ENCODE data around the gene ADAMTS12. TPM values are rescaled to one million over a fixed set of nuclear protein-coding genes. Genes with fewer than 3 reads are reported as not detected.
A peak's percentile ranks its signal among the peaks of the same experiment; 100 is the strongest.

Gene ADAMTS12
- total RNA-seq, 1 donor = 6.9 TPM

DNA sequence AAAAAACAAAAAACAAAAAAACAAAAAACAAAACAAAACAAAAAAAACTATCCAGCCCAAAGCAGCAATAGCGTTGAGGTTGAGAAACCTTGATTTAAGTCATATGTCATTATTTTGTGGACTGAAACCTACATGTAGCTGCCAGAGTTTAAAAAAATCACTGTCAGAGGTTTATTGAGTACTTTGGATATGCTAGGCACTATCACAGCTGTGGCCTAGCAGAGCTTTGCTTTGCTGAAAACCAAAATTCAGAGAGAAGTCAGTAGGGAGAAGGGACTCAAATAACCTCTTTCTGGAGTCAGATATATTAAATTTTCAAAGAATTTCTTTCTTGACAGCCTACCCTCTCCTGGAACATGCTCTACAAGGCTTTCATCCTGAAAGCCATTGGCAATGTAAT, 299.5 kb downstream of the ADAMTS12 start:
- H3K36me3 ChIP-seq (ENCODE audit: insufficient read depth, low read length) = peaks cover 3% of the 10 kb centered on the region
- H2AFZ ChIP-seq (ENCODE audit: low read length) = no peak overlapping the region
- H3K4me1 ChIP-seq (ENCODE audit: insufficient read depth, low read length) = no peaks in the 10 kb centered on the region
- H3K79me2 ChIP-seq (ENCODE audit: insufficient read depth, low read length) = no peaks in the 10 kb centered on the region
- no peaks in the 10 kb centered on the region for H3K9me3 ChIP-seq (ENCODE audit: low read depth, low read length)
- TF ChIP-seq CTCF (IDR thresholded peaks at IDR 0.05; ENCODE audit: extremely low read depth, low read depth, low read length) = no peak
- H3K27ac ChIP-seq (ENCODE audit: low read depth, low read length) = no peak overlapping the region
- H3K4me2 ChIP-seq (ENCODE audit: insufficient read depth, low read length) = no peak overlapping the region
- no peak for DNase-seq (ENCODE audit: insufficient read length, low spot score, missing footprints)
- no peak overlapping the region for H3K4me3 ChIP-seq (ENCODE audit: insufficient read depth, low read length)
- no peaks in the 10 kb centered on the region for H4K20me1 ChIP-seq (ENCODE audit: insufficient read depth, low read length)
- H3K27me3 ChIP-seq (ENCODE audit: insufficient read depth, low read length) = no peaks in the 10 kb centered on the region

DNA sequence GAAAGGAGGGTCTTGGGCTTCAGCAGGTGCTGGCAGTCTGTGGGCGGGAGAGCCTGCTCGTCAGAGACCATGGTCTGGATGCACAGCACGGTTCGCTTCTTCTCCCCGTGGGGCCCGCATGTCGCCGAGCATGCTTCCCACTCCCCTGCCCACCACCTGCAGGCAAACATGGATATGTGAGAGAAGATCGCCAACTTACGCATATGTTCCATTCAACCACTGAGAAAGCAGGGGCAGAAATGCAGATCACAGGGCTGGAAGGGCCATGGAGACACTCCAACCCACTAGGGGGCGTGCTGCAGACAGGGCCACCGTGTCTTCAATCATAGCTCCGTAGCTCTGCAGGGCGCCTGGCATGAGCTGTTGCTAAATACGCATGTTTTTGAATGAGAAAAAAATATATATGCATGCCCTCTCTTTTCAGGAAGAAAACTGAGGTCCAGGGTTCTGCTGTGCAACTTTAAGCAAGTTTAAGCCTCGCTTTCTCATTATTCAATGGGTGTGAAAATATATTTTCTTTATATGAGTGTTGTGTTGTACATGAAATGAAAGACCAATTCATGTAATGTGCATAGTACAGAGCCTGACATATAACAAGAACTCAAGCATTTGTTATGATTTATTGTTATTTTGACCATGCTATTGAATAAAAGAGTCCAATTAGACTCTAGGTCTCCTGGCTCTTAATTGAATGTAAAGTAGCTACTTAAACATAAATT, 303.0 kb downstream of the ADAMTS12 start:
- H2AFZ ChIP-seq (ENCODE audit: low read length) = no peak overlapping the region
- H3K36me3 ChIP-seq (ENCODE audit: insufficient read depth, low read length) = peaks cover 19% of the 10 kb centered on the region
- DNase-seq (ENCODE audit: insufficient read length, low spot score, missing footprints) = no peak
- no peaks in the 10 kb centered on the region for H3K9me3 ChIP-seq (ENCODE audit: low read depth, low read length)
- no peaks in the 10 kb centered on the region for H3K27me3 ChIP-seq (ENCODE audit: insufficient read depth, low read length)
- H3K27ac ChIP-seq (ENCODE audit: low read depth, low read length) = no peak overlapping the region
- H3K4me2 ChIP-seq (ENCODE audit: insufficient read depth, low read length) = no peak overlapping the region
- TF ChIP-seq CTCF (IDR thresholded peaks at IDR 0.05; ENCODE audit: extremely low read depth, low read depth, low read length) = peak; percentile 50
- no peaks in the 10 kb centered on the region for H4K20me1 ChIP-seq (ENCODE audit: insufficient read depth, low read length)
- no peak overlapping the region for H3K4me3 ChIP-seq (ENCODE audit: insufficient read depth, low read length)
- H3K4me1 ChIP-seq (ENCODE audit: insufficient read depth, low read length) = no peaks in the 10 kb centered on the region
- H3K79me2 ChIP-seq (ENCODE audit: insufficient read depth, low read length) = no peaks in the 10 kb centered on the region

- no peaks in the 10 kb centered on the region for H3K27me3 ChIP-seq (ENCODE audit: insufficient read depth, low read length)
- no peak overlapping the region for H2AFZ ChIP-seq (ENCODE audit: low read length)
- DNase-seq (ENCODE audit: insufficient read length, low spot score, missing footprints) = no peak
- no peak overlapping the region for H3K4me3 ChIP-seq (ENCODE audit: insufficient read depth, low read length)
- H3K4me2 ChIP-seq (ENCODE audit: insufficient read depth, low read length) = no peak overlapping the region
- no peak overlapping the region for H3K27ac ChIP-seq (ENCODE audit: low read depth, low read length)
- no peak for TF ChIP-seq CTCF (IDR thresholded peaks at IDR 0.05; ENCODE audit: extremely low read depth, low read depth, low read length)
- no peaks in the 10 kb centered on the region for H4K20me1 ChIP-seq (ENCODE audit: insufficient read depth, low read length)
- no peaks in the 10 kb centered on the region for H3K4me1 ChIP-seq (ENCODE audit: insufficient read depth, low read length)
- H3K79me2 ChIP-seq (ENCODE audit: insufficient read depth, low read length) = no peaks in the 10 kb centered on the region
- H3K9me3 ChIP-seq (ENCODE audit: low read depth, low read length) = no peaks in the 10 kb centered on the region
- peaks cover 18% of the 10 kb centered on the region for H3K36me3 ChIP-seq (ENCODE audit: insufficient read depth, low read length)
Measured at GRCh38 chr5:33583332-33583731, 308.5 kb downstream of the ADAMTS12 start.

- H3K27me3 ChIP-seq (ENCODE audit: insufficient read depth, low read length) = no peaks in the 10 kb centered on the region
- H4K20me1 ChIP-seq (ENCODE audit: insufficient read depth, low read length) = no peaks in the 10 kb centered on the region
- no peak for DNase-seq (ENCODE audit: insufficient read length, low spot score, missing footprints)
- no peaks in the 10 kb centered on the region for H3K79me2 ChIP-seq (ENCODE audit: insufficient read depth, low read length)
- no peak overlapping the region for H3K27ac ChIP-seq (ENCODE audit: low read depth, low read length)
- no peaks in the 10 kb centered on the region for H3K4me1 ChIP-seq (ENCODE audit: insufficient read depth, low read length)
- no peak for TF ChIP-seq CTCF (IDR thresholded peaks at IDR 0.05; ENCODE audit: extremely low read depth, low read depth, low read length)
- H3K9me3 ChIP-seq (ENCODE audit: low read depth, low read length) = no peaks in the 10 kb centered on the region
- no peak overlapping the region for H3K4me2 ChIP-seq (ENCODE audit: insufficient read depth, low read length)
- H2AFZ ChIP-seq (ENCODE audit: low read length) = no peak overlapping the region
- peaks cover 24% of the 10 kb centered on the region for H3K36me3 ChIP-seq (ENCODE audit: insufficient read depth, low read length)
- H3K4me3 ChIP-seq (ENCODE audit: insufficient read depth, low read length) = no peak overlapping the region
Measured at GRCh38 chr5:33582417-33582816, 309.4 kb downstream of the ADAMTS12 start.
